ENCODE measurements around the gene ZNF699.
"Not testable (repeated sequence)": the region's sequence is repeated elsewhere in the genome, so short reads cannot be mapped to it uniquely, and the experiment has no call there.

Gene ZNF699

GRCh38 chr19:9283485-9283884, 26.2 kb downstream of the ZNF699 start:
- DNase-seq (ENCODE audit: low spot score) = not testable (repeated sequence)

- no peak for DNase-seq (ENCODE audit: low spot score)
These were observed 58.4 kb downstream of the ZNF699 start for GRCh38 chr19:9251236-9251635.

DNA sequence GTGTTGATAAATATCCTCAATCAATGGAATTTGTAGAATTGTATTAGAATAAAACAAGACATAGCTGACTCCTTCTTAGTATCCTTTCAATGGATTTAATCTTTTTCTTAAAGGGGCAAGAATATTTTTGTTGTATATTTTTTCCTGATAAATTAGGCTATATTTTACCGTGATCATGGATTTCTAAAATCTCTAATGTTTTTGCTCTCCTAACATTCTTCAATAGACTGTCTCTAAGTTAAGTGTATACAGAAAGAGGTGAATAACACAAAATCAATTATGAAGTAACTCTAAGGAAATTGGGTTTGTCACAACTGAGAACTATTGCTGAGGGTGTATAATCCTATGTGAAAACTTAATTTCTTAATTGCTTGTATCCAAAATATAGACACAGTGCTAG, 59.0 kb downstream of the ZNF699 start, which contains the start of gene OR7E24:
TSS of gene OR7E24 (plus strand) at position 301 of the 400 bp plus-strand sequence. CDS start 114 bp downstream, outside the sequence.
- no peak for DNase-seq (ENCODE audit: low spot score)

Measured in hepatic stellate cell (primary cell).